ENCODE data around the gene SGK1. TPM values are rescaled to one million over a fixed set of nuclear protein-coding genes. Genes with fewer than 3 reads are reported as not detected.
A peak's percentile ranks its signal among the peaks of the same experiment; 100 is the strongest.

SGK1 gene
- 100 to 1,000 TPM in 3 of 4 donors, 10 to 100 TPM in 1; 95.1 to 919 (median 248) TPM for total RNA-seq

GRCh38 chr6:134317471-134318131 is at the start of gene SGK1:
Gene SGK1, minus strand, starts transcription at chr6:134318112. Its CDS starts 652 bp downstream, at chr6:134317460.
- WGBS, 2 donors = 1 to 2% methylated on average over 33 of the region's 33 CpGs
- peak within 1 kb of the TSS; percentile 42 for H3K4me3 ChIP-seq (ENCODE audit: low read depth, poor library complexity, severe bottlenecking)
- no peak for DNase-seq (ENCODE audit: low spot score in 2 of 2)
- intact Hi-C loops (cut with DNase I; ENCODE audit: low total_unique reads) = no loop called here
- no peak for TF ChIP-seq POLR2A (IDR thresholded peaks at IDR 0.05)
- no peak for TF ChIP-seq CTCF (IDR thresholded peaks at IDR 0.05)

DNA sequence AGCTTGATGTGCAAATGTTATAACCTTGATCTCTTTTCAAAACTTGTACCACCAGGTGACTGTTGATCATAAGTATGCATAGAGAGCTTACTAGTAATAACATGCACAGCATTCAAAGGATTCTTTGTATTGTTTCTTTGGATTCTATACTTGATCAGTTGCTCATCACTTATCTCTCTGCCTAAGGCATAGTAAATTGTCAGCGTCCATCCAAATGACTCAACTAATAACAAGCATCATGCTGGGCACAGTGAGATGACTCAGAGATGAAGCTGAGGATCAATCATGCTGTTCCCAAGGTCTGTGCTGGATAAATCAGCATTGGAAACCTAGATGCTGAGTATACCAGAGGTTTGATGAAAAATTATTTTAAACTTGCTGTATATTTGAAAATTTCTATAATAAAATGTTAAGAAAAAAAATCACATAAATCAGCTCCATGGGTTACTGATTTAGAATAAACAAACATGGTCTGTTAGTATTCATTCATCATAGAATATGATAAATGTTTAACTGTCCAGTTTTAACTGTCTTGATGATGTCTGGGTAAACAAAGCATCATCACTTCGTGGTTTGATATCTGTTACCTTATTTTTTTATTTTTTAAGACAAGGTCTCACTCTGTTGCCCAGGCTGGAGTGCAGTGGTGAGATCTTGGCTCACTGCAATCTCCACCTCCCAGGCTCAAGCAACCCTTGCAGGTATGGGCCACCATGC is 45.6 kb upstream of the SGK1 start:
- no peak overlapping the region for H3K4me3 ChIP-seq (ENCODE audit: low read depth, poor library complexity, severe bottlenecking)
- intact Hi-C loops (cut with DNase I; ENCODE audit: low total_unique reads) = loop anchor here (10.0 kb wide), 1 partner anchor 329 kb away; no protein-coding TSS in a partner anchor
- TF ChIP-seq CTCF (IDR thresholded peaks at IDR 0.05) = no peak
- 53 to 54% methylated on average over 2 of the region's 2 CpGs for WGBS, 2 donors
- DNase-seq (ENCODE audit: low spot score in 2 of 2) = no peak

- 97 to 98% methylated on average over 6 of the region's 6 CpGs for WGBS, 2 donors
- DNase-seq (ENCODE audit: low spot score in 2 of 2) = no peak
- intact Hi-C loops (cut with DNase I; ENCODE audit: low total_unique reads) = loop anchor here (10.0 kb wide), 1 partner anchor 326 kb away; no protein-coding TSS in a partner anchor
- no peak overlapping the region for H3K4me3 ChIP-seq (ENCODE audit: low read depth, poor library complexity, severe bottlenecking)
- TF ChIP-seq POLR2A (IDR thresholded peaks at IDR 0.05) = no peak
- TF ChIP-seq CTCF (IDR thresholded peaks at IDR 0.05) = no peak
These were observed 43.1 kb upstream of the SGK1 start for GRCh38 chr6:134361011-134361410.

GRCh38 chr6:134359302-134359701 is 41.4 kb upstream of the SGK1 start:
- 74 to 76% methylated on average over 2 of the region's 2 CpGs for WGBS, 2 donors
- TF ChIP-seq CTCF (IDR thresholded peaks at IDR 0.05) = no peak
- TF ChIP-seq POLR2A (IDR thresholded peaks at IDR 0.05) = no peak
- DNase-seq (ENCODE audit: low spot score in 2 of 2) = no peak
- intact Hi-C loops (cut with DNase I; ENCODE audit: low total_unique reads) = no loop called here
- no peak overlapping the region for H3K4me3 ChIP-seq (ENCODE audit: low read depth, poor library complexity, severe bottlenecking)

DNA sequence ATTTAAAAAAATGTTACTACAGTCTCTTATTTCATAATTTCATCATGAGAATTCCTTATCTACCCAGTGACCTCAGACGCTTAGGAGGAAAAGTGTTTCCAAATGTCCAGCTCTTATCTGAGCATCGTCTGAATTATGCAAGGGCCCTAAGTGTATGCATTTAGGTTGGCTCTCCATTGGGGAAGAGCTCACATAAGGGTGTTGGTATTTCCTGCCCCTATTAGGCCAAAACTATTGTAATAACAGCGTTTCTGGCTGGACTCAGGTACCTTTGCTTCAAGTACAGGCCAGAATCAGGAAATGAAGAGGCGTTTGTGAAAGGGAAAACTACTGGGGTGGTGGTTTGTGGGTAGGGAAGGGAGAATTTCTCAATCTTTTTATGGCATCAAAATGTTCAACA is 40.4 kb upstream of the SGK1 start:
- intact Hi-C loops (cut with DNase I; ENCODE audit: low total_unique reads) = no loop called here
- 66 to 68% methylated on average over 4 of the region's 4 CpGs for WGBS, 2 donors
- no peak overlapping the region for H3K4me3 ChIP-seq (ENCODE audit: low read depth, poor library complexity, severe bottlenecking)
- no peak for TF ChIP-seq CTCF (IDR thresholded peaks at IDR 0.05)
- TF ChIP-seq POLR2A (IDR thresholded peaks at IDR 0.05) = no peak
- DNase-seq (ENCODE audit: low spot score in 2 of 2) = no peak
